Transverse colon (tissue), 4 donors: ENCODE results near the gene VRK2. TPM values are rescaled to one million over a fixed set of nuclear protein-coding genes. Genes with fewer than 3 reads are reported as not detected.
"Not testable (repeated sequence)": the region's sequence is repeated elsewhere in the genome, so short reads cannot be mapped to it uniquely, and the experiment has no call there.

ENCODE experiments used
- DNase-seq: peaks from one replicate; pipeline ENCODE4 v3.0.0-alpha.2; 2019
- H3K27ac ChIP-seq, 4 donors: fragments of 200-600 bp; sonication (generic); 2 replicates each; pipeline ENCODE4 v1.5.1; 2016 to 2018; ENCODE audit warnings: inconsistent platforms in 4 of 4
- H3K27me3 ChIP-seq: fragments of 200-600 bp; sonication (generic); 2 replicates; pipeline ENCODE4 v1.5.1; 2017; ENCODE audit warnings: inconsistent platforms
- H3K36me3 ChIP-seq, 4 donors: fragments of 200-600 bp; sonication (generic); 2 replicates each; pipeline ENCODE4 v1.5.1; 2017 to 2019; ENCODE audit warnings: inconsistent platforms in 4 of 4
- H3K4me1 ChIP-seq, 4 donors: fragments of 200-600 bp; sonication (generic); 2 replicates each; pipeline ENCODE4 v1.5.1; 2017 to 2020; ENCODE audit warnings: inconsistent platforms in 4 of 4
- H3K4me3 ChIP-seq, 4 donors: fragments of 200-600 bp; sonication (generic); 1 replicate in 1 of 4; 2 replicates in 3 of 4; pipeline versions ENCODE4 v1.5.1 to v1.6.1; 2017 to 2019; ENCODE audit warnings: inconsistent platforms in 4 of 4
- H3K9me3 ChIP-seq, 2 donors: fragments of 200-600 bp; sonication (generic); 2 replicates each; pipeline ENCODE4 v1.5.1; 2017 to 2019; ENCODE audit warnings: inconsistent platforms in 2 of 2
- EP300 ChIP-seq: sonication (generic); formaldehyde crosslinking; IDR thresholded peaks from one replicate; pipeline ENCODE4 v1.6.1; 2017; ENCODE audit warnings: antibody characterized with exemption, low read depth
- POLR2A ChIP-seq: fragments of 450-650 bp; IDR thresholded peaks from one replicate; pipeline ENCODE4 v1.6.1; 2016; ENCODE audit warnings: antibody characterized with exemption, mild to moderate bottlenecking, moderate library complexity
- POLR2AphosphoS5 ChIP-seq, 3 donors: sonication (generic); formaldehyde crosslinking; IDR thresholded peaks; one replicate each; pipeline ENCODE4 v1.6.1; 2016; ENCODE audit warnings: antibody characterized with exemption in 3 of 3
- WGBS, 2 donors: methylation state at CpG; one replicate each; pipeline ENCODE4 v1.1.5; 2018; ENCODE audit warnings: low coverage in 1 of 2; 5-methylcytosine and 5-hydroxymethylcytosine counted together
- in situ Hi-C, 4 donors: fragments of 200-750 bp; cut with MboI; loops; one replicate each; pipeline versions ENCODE4 v1.15.0 to v1.15.1; 2017; ENCODE audit warnings: low sequenced_read_pairs in 3 of 4, low pct_ligation_motif_present in 1 of 4, low pct_unique_long_range_greater_than_20kb in 1 of 4
- intact Hi-C: fragments of 100-400 bp; cut with DNase I; formaldehyde crosslinking; loops from one replicate; pipeline ENCODE4 v1.15.1; 2023; ENCODE audit warnings: low total_unique reads
- total RNA-seq, 4 donors: library from RNA; depleted of rRNA; stranded (reverse); fragments of >200 nt; gene quantifications; one replicate each; pipeline ENCODE4 v1.1.0, GENCODE V29; 2016
- TF ChIP-seq, protein P1 (sequence below), 5 experiments: fragments of 200-600 bp in 3 of 5; fragments of 450-650 bp in 2 of 5; sonication (generic) in 3 of 5; IDR thresholded peaks; 1 replicate in 2 of 5; 2 replicates in 3 of 5; pipeline ENCODE4 v1.5.1; 2016 to 2017; ENCODE audit warnings: antibody characterized with exemption in 5 of 5, inconsistent platforms in 3 of 5, mild to moderate bottlenecking in 2 of 5, moderate library complexity in 1 of 5

VRK2 gene
- total RNA-seq, 4 donors from 2014 or later = 7.1 to 24.3 (median 15.1) TPM

DNA sequence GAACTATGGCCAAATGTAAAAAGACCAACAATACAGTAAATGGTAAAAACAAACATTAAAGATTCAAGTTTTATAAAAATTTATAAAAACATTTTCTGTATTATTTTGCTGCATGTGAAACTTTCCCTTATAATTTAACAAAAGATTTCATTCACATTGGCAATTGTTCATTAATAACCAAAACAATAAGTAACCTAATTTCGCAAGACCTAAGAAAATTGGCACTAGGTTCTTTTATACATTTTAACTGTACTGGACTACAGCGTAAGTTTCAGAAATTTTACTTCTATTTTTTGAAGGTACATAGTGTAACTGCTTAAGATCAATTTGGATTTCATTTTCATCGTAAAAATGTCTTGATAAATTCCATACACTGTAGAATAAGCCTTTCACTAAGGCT, 117.3 kb downstream of the VRK2 start:
- intact Hi-C loops = no loop called here
- TF ChIP-seq POLR2AphosphoS5 (IDR thresholded peaks at IDR 0.05) = no peak
- no peak for TF ChIP-seq EP300
- no peak for TF ChIP-seq POLR2A
- TF ChIP-seq, protein P1, sequence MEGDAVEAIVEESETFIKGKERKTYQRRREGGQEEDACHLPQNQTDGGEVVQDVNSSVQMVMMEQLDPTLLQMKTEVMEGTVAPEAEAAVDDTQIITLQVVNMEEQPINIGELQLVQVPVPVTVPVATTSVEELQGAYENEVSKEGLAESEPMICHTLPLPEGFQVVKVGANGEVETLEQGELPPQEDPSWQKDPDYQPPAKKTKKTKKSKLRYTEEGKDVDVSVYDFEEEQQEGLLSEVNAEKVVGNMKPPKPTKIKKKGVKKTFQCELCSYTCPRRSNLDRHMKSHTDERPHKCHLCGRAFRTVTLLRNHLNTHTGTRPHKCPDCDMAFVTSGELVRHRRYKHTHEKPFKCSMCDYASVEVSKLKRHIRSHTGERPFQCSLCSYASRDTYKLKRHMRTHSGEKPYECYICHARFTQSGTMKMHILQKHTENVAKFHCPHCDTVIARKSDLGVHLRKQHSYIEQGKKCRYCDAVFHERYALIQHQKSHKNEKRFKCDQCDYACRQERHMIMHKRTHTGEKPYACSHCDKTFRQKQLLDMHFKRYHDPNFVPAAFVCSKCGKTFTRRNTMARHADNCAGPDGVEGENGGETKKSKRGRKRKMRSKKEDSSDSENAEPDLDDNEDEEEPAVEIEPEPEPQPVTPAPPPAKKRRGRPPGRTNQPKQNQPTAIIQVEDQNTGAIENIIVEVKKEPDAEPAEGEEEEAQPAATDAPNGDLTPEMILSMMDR (IDR thresholded peaks at IDR 0.05) = no peak
- Histone ChIP-seq H3K9me3 (no peaks in the 10 kb centered on the region), H3K27ac (no peak overlapping the region), H3K36me3 (peaks cover 0 to 15% (median 7%) of the 10 kb centered on the region in 4 donors), H3K27me3 (no peaks in the 10 kb centered on the region), H3K4me1 (no peaks in the 10 kb centered on the region), H3K4me3 (no peak overlapping the region)
- in situ Hi-C loops = no loop called here
- WGBS, 2 donors = 89 to 97% methylated on average over 3 of the region's 3 CpGs
- no peak for DNase-seq

- in situ Hi-C loops = not testable (repeated sequence)
Observed at GRCh38 chr2:58168130-58168529, 121.5 kb downstream of the VRK2 start.

GRCh38 chr2:58169845-58170244, 123.2 kb downstream of the VRK2 start:
- H3K27ac ChIP-seq, H3K9me3 ChIP-seq, H3K27me3 ChIP-seq, H3K4me3 ChIP-seq, in situ Hi-C loops, H3K36me3 ChIP-seq, intact Hi-C loops, DNase-seq, H3K4me1 ChIP-seq: not testable (repeated sequence)

More at GRCh38 chr2:58168130-58168529, 121.5 kb downstream of the VRK2 start:
- H3K36me3 ChIP-seq, H3K27ac ChIP-seq, DNase-seq, H3K9me3 ChIP-seq, H3K27me3 ChIP-seq, H3K4me1 ChIP-seq, intact Hi-C loops, H3K4me3 ChIP-seq: not testable (repeated sequence)
- WGBS, 2 donors = 82 to 97% methylated on average over 1 to 6 of the region's 6 CpGs

DNA sequence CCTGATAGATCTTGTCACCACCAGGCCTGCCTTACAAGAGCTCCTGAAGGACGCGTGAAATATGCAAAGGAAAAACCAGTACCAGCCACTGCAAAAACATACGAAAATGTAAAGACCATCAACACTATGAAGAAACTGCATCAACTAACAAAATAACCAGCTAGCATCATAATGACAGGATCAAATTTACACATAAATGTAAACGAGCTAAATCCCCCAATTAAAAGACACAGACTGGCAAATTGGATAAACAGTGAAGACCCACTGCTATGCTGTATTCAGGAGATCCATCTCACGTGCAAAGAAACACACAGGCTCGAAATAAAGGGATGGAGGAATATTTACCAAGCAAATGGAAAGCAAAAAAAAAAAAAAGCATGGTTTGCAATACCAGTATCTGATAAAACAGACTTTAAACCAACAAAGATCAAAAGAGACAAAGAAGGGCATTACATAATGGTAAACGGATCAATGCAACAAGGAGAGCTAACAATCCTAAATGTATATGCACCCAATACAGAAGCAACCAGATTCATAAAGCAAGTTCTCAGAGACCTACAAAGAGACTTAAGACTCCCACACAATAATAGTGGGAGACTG, 123.8 kb downstream of the VRK2 start:
- intact Hi-C loops, H3K9me3 ChIP-seq, H3K36me3 ChIP-seq, in situ Hi-C loops, H3K4me1 ChIP-seq, H3K27ac ChIP-seq, H3K4me3 ChIP-seq, H3K27me3 ChIP-seq, DNase-seq: not testable (repeated sequence)
- WGBS, 2 donors = 95% methylated on average over 7 of the region's 7 CpGs

DNA sequence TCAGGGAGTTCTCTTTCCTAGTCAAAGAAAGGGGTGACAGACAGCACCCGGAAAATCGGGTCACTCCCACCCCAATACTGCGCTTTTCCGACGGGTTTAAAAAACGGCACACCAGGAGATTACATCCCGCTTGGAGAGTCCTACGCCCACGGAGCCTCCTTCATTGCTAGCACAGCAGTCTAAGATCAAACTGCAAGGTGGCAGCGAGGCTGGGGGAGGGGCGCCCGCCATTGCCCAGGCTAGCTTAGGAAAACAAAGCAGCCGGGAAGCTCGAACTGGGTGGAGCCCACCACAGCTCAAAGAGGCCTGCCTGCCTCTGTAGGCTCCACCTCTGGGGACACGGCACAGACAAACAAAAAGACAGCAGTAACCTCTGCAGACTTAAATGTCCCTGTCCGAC, 125.2 kb downstream of the VRK2 start:
- intact Hi-C loops, H3K27ac ChIP-seq, H3K9me3 ChIP-seq, H3K36me3 ChIP-seq, H3K27me3 ChIP-seq, H3K4me3 ChIP-seq, DNase-seq, H3K4me1 ChIP-seq, in situ Hi-C loops: not testable (repeated sequence)
- WGBS, 2 donors = 95% methylated on average over 16 of the region's 16 CpGs; no CpG with 5 or more reads in 1 of the 2 donors

- H3K27me3 ChIP-seq, H3K27ac ChIP-seq, H3K9me3 ChIP-seq, intact Hi-C loops, DNase-seq, H3K36me3 ChIP-seq, H3K4me3 ChIP-seq, in situ Hi-C loops, H3K4me1 ChIP-seq: not testable (repeated sequence)
- 75% methylated on average over 2 of the region's 4 CpGs; no CpG with 5 or more reads in 1 of the 2 donors for WGBS, 2 donors
Observed at GRCh38 chr2:58177187-58177586, 130.6 kb downstream of the VRK2 start.

- H3K4me1 ChIP-seq, H3K9me3 ChIP-seq, H3K36me3 ChIP-seq, H3K27ac ChIP-seq, H3K27me3 ChIP-seq, DNase-seq, intact Hi-C loops, H3K4me3 ChIP-seq, in situ Hi-C loops: not testable (repeated sequence)
- 90 to 98% methylated on average over 2 to 3 of the region's 3 CpGs for WGBS, 2 donors
Observed at GRCh38 chr2:58180175-58180574, 133.6 kb downstream of the VRK2 start.
